HCT116 (cell line): ENCODE results near the gene RFLNA. TPM values are rescaled to one million over a fixed set of nuclear protein-coding genes. Genes with fewer than 3 reads are reported as not detected.

Experiments used
- ATAC-seq: fragments of 200-7000 bp; cut with Tn5 transposase; 2 replicates; pipeline ENCODE4 v1.9.1; 2020; ENCODE audit warnings: mild to moderate bottlenecking, moderate library complexity
- BruUV-seq: library from RNA; stranded (reverse); fragments of 400-500 nt; replicated peaks from 2 replicates; lab custom pipeline; 2021; lab: Mats Ljungman, UMichigan
- CTCF ChIA-PET: fragments of 300-600 bp; sonication (Branson Sonifier 250); formaldehyde crosslinking; loops from one replicate; lab custom pipeline; 2021; ENCODE audit warnings: antibody characterized with exemption; lab: Charles Lee
- POLR2A ChIA-PET: fragments of 300-600, 350-600 bp; sonication (Branson Sonifier 250); formaldehyde crosslinking; loops from one replicate; lab custom pipeline; 2021; ENCODE audit warnings: antibody characterized with exemption; lab: Charles Lee
- RAD21 ChIA-PET, 2 experiments: fragments of 300-600 bp; sonication (Branson Sonifier 250); formaldehyde crosslinking; loops; one replicate each; lab custom pipeline; 2023; ENCODE audit warnings: low total read pairs in 2 of 2; ENCODE audit not compliant: uncharacterized antibody in 2 of 2, unreplicated experiment in 2 of 2, low non-redundant PET in 1 of 2; lab: Charles Lee
- DNase-seq: peaks from one replicate; pipeline ENCODE4 v3.0.0-alpha.2; 2010; ENCODE audit warnings: low read depth, low spot score
- H2AFZ ChIP-seq: fragments of 200-600 bp; shearing (Covaris generic), sonication (generic); 2 replicates; pipeline ENCODE4 v1.6.1; 2017; ENCODE audit warnings: low read depth, mixed run types, mixed read lengths, antibody characterized with exemption, low read length; ENCODE audit not compliant: poor library complexity, severe bottlenecking
- H3K27ac ChIP-seq: 2 replicates; pipeline ENCODE4 v1.5.1; 2012; ENCODE audit warnings: low read depth, low read length
- H3K27me3 ChIP-seq: fragments of 200-600 bp; sonication (generic); 2 replicates; pipeline ENCODE4 v1.6.1; 2016; ENCODE audit warnings: mixed run types, low read length, mixed read lengths; ENCODE audit not compliant: insufficient read depth
- H3K36me3 ChIP-seq, 2 experiments: fragments of 200-500 bp in 1 of 2; fragments of 200-600 bp in 1 of 2; sonication (Bioruptor generic) in 1 of 2; sonication (generic) in 1 of 2; 2 replicates each; pipeline versions ENCODE4 v1.5.1 to v1.6.1; 2014 to 2016; ENCODE audit warnings: low read length in 2 of 2, inconsistent platforms in 1 of 2, mixed read lengths in 1 of 2, mixed run types in 1 of 2; ENCODE audit not compliant: insufficient read depth in 2 of 2, control insufficient read depth in 1 of 2
- H3K4me1 ChIP-seq, 2 experiments: fragments of 200-600 bp in 1 of 2; sonication (generic) in 1 of 2; 2 replicates each; pipeline versions ENCODE4 v1.5.1 to v1.6.1; 2012 to 2017; ENCODE audit warnings: low read length in 2 of 2, inconsistent platforms in 1 of 2, mild to moderate bottlenecking in 1 of 2, mixed read lengths in 1 of 2, mixed run types in 1 of 2, moderate library complexity in 1 of 2; ENCODE audit not compliant: insufficient read depth in 2 of 2, control insufficient read depth in 1 of 2
- H3K4me2 ChIP-seq: fragments of 200-600 bp; sonication (generic); 2 replicates; pipeline ENCODE4 v1.6.1; 2017; ENCODE audit warnings: mixed run types, low read length, mixed read lengths
- H3K4me3 ChIP-seq, 2 experiments: fragments of 200-600 bp in 1 of 2; sonication (generic) in 1 of 2; replicated peaks in 1 of 2; 2 replicates each; pipeline ENCODE4 v1.5.1; 2011 to 2016; ENCODE audit warnings: low read length in 2 of 2, control low read depth in 1 of 2, low read depth in 1 of 2, mild to moderate bottlenecking in 1 of 2, mixed read lengths in 1 of 2, mixed run types in 1 of 2
- H3K79me2 ChIP-seq: fragments of 200-600 bp; sonication (generic); 2 replicates; pipeline ENCODE4 v1.6.1; 2017; ENCODE audit warnings: mild to moderate bottlenecking, mixed run types, low read length, moderate library complexity, mixed read lengths; ENCODE audit not compliant: insufficient read depth
- H3K9ac ChIP-seq: fragments of 200-600 bp; sonication (generic); 2 replicates; pipeline ENCODE4 v1.6.1; 2016; ENCODE audit warnings: low read length, mixed read lengths
- H3K9me2 ChIP-seq: fragments of 200-600 bp; sonication (generic), shearing (Covaris generic); 2 replicates; pipeline ENCODE4 v1.6.1; 2017; ENCODE audit warnings: mixed run types, mild to moderate bottlenecking, moderate library complexity; ENCODE audit not compliant: insufficient read depth
- H3K9me3 ChIP-seq, 2 experiments: fragments of 200-500 bp in 1 of 2; fragments of 200-600 bp in 1 of 2; sonication (Bioruptor generic) in 1 of 2; sonication (generic) in 1 of 2; 2 replicates each; pipeline ENCODE4 v1.6.1; 2014 to 2017; ENCODE audit warnings: low read length in 2 of 2, mixed read lengths in 2 of 2, inconsistent platforms in 1 of 2, low read depth in 1 of 2, mild to moderate bottlenecking in 1 of 2, mixed run types in 1 of 2, moderate library complexity in 1 of 2; ENCODE audit not compliant: control insufficient read depth in 1 of 2, insufficient read depth in 1 of 2
- H4K20me1 ChIP-seq: fragments of 200-600 bp; sonication (generic), shearing (Covaris generic); 2 replicates; pipeline ENCODE4 v1.6.1; 2017; ENCODE audit warnings: mixed run types, mild to moderate bottlenecking, moderate library complexity; ENCODE audit not compliant: insufficient read depth
- EGR1 ChIP-seq: IDR thresholded peaks from 2 replicates; pipeline ENCODE4 v1.6.1; 2012; ENCODE audit warnings: low read depth
- EZH2phosphoT487 ChIP-seq: fragments of 200-600 bp; IDR thresholded peaks from 2 replicates; pipeline ENCODE4 v1.6.1; 2018; ENCODE audit warnings: antibody characterized with exemption, borderline replicate concordance
- JUND ChIP-seq: IDR thresholded peaks from 2 replicates; pipeline ENCODE4 v1.6.1; 2012
- MAX ChIP-seq: IDR thresholded peaks from 2 replicates; pipeline ENCODE4 v1.6.1; 2012
- POLR2A ChIP-seq: IDR thresholded peaks from 2 replicates; pipeline ENCODE4 v1.7.0; 2011; ENCODE audit warnings: borderline replicate concordance; ENCODE audit not compliant: insufficient read depth, insufficient read length; ENCODE audit errors: extremely low read depth
- RAD21 ChIP-seq: IDR thresholded peaks from 2 replicates; pipeline ENCODE4 v1.6.1; 2012; ENCODE audit warnings: low read depth, mild to moderate bottlenecking
- REST ChIP-seq: IDR thresholded peaks from 2 replicates; pipeline ENCODE4 v1.6.1; 2012; ENCODE audit warnings: low read depth
- SIN3A ChIP-seq: IDR thresholded peaks from 2 replicates; pipeline ENCODE4 v1.6.1; 2012; ENCODE audit warnings: low read depth
- SP1 ChIP-seq: IDR thresholded peaks from 2 replicates; pipeline ENCODE4 v1.6.1; 2012; ENCODE audit warnings: low read depth
- TCF7L2 ChIP-seq: IDR thresholded peaks from 2 replicates; pipeline ENCODE4 v1.7.0; 2011; ENCODE audit warnings: borderline replicate concordance, inconsistent platforms; ENCODE audit not compliant: insufficient read depth, insufficient read length; ENCODE audit errors: extremely low read depth
- ZFX ChIP-seq: fragments of 450-650 bp; IDR thresholded peaks from 2 replicates; pipeline ENCODE4 v1.6.1; 2017
- ZNF274 ChIP-seq: fragments of 200-500 bp; sonication (Bioruptor generic); IDR thresholded peaks from 2 replicates; pipeline ENCODE4 v1.6.1; 2014; ENCODE audit warnings: mild to moderate bottlenecking, low read depth, low read length, inconsistent platforms
- intact Hi-C: fragments of 100-400 bp; cut with micrococcal nuclease; formaldehyde crosslinking; loops from 2 replicates; pipeline ENCODE4 v1.10.0; 2022
- total RNA-seq: library from RNA; stranded (reverse); gene quantifications from one replicate; pipeline ENCODE4 v1.2.1, GENCODE V29; 2021; ENCODE audit not compliant: unreplicated experiment
- TF ChIP-seq, protein P1 (sequence below), 3 experiments: fragments of 200-600 bp in 1 of 3; sonication (generic) in 1 of 3; IDR thresholded peaks in 2 of 3; conservative IDR thresholded peaks in 1 of 3; 2 replicates each; pipeline ENCODE4 v1.5.1; 2012 to 2017; ENCODE audit warnings: low read depth in 2 of 3, low read length in 2 of 3, antibody characterized with exemption in 1 of 3, borderline replicate concordance in 1 of 3, control low read depth in 1 of 3, mild to moderate bottlenecking in 1 of 3, mixed read lengths in 1 of 3, mixed run types in 1 of 3, moderate library complexity in 1 of 3; ENCODE audit not compliant: insufficient read depth in 1 of 3

The RFLNA gene
- total RNA-seq, 1 experiment from 2014 or later, result not detected

GRCh38 chr12:124283326-124283725, 11.6 kb upstream of the RFLNA start:
- no peak for TF ChIP-seq RAD21
- no peak for TF ChIP-seq ZFX
- TF ChIP-seq SP1, result no peak
- TF ChIP-seq, protein P1, sequence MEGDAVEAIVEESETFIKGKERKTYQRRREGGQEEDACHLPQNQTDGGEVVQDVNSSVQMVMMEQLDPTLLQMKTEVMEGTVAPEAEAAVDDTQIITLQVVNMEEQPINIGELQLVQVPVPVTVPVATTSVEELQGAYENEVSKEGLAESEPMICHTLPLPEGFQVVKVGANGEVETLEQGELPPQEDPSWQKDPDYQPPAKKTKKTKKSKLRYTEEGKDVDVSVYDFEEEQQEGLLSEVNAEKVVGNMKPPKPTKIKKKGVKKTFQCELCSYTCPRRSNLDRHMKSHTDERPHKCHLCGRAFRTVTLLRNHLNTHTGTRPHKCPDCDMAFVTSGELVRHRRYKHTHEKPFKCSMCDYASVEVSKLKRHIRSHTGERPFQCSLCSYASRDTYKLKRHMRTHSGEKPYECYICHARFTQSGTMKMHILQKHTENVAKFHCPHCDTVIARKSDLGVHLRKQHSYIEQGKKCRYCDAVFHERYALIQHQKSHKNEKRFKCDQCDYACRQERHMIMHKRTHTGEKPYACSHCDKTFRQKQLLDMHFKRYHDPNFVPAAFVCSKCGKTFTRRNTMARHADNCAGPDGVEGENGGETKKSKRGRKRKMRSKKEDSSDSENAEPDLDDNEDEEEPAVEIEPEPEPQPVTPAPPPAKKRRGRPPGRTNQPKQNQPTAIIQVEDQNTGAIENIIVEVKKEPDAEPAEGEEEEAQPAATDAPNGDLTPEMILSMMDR (IDR thresholded peaks at IDR 0.05 in 2 of 3, conservative IDR thresholded peaks at IDR 0.05 in 1 of 3; ENCODE audit: borderline replicate concordance in 1 of 3, insufficient read depth in 1 of 3, low read depth in 2 of 3, low read length in 2 of 3), result no peak
- no peak for TF ChIP-seq MAX
- no peak for TF ChIP-seq ZNF274
- no peak for TF ChIP-seq TCF7L2
- TF ChIP-seq EZH2phosphoT487, result no peak
- no peak for TF ChIP-seq REST
- TF ChIP-seq POLR2A, result no peak
- no peak for TF ChIP-seq JUND
- no peak for TF ChIP-seq SIN3A
- TF ChIP-seq EGR1, result no peak
- RAD21 ChIA-PET, result no interaction called here
- Histone ChIP-seq H3K27me3 (0 out of 2 replicates have a peak, but pooled peaks cover 2% of the 10 kb centered on the region), H4K20me1 (no peaks in the 10 kb centered on the region), H3K4me3 (no peak overlapping the region), H3K79me2 (no peaks in the 10 kb centered on the region), H3K4me1 (no peaks in the 10 kb centered on the region), H3K9ac (no peak overlapping the region), H3K9me3 (peaks cover 0 to 9% of the 10 kb centered on the region in 2 experiments; a peak in 2 of 4 replicates), H3K4me2 (no peak overlapping the region), H3K27ac (no peak overlapping the region), H3K9me2 (no peaks in the 10 kb centered on the region), H3K36me3 (no peaks in the 10 kb centered on the region), H2AFZ (no peak overlapping the region)
- POLR2A ChIA-PET, result no interaction called here
- no peak for ATAC-seq
- BruUV-seq, result no TSS peak
- intact Hi-C loops, result no loop called here
- CTCF ChIA-PET, result no interaction called here
- DNase-seq, result no peak
